Osteocyte (in vitro differentiated cells): ENCODE measurements around the gene METTL24. TPM values are rescaled to one million over a fixed set of nuclear protein-coding genes. Genes with fewer than 3 reads are reported as not detected.

Experiments used
- DNase-seq: peaks from one replicate; pipeline ENCODE4 v3.0.0; 2021; ENCODE audit warnings: mixed read lengths; ENCODE audit not compliant: unreplicated experiment; ENCODE audit errors: extremely low spot score
- H3K27ac Mint-ChIP-seq: one replicate; pipeline ENCODE4 v1.8.0; 2021; ENCODE audit warnings: mild to moderate bottlenecking, mixed read lengths; ENCODE audit not compliant: unreplicated experiment
- H3K27me3 Mint-ChIP-seq: one replicate; pipeline ENCODE4 v1.8.0; 2021; ENCODE audit warnings: mixed read lengths; ENCODE audit not compliant: unreplicated experiment
- H3K36me3 Mint-ChIP-seq: one replicate; pipeline ENCODE4 v1.8.0; 2021; ENCODE audit warnings: mixed read lengths; ENCODE audit not compliant: unreplicated experiment
- H3K4me1 Mint-ChIP-seq: one replicate; pipeline ENCODE4 v1.8.0; 2021; ENCODE audit warnings: mixed read lengths; ENCODE audit not compliant: unreplicated experiment
- H3K4me3 Mint-ChIP-seq: one replicate; pipeline ENCODE4 v1.8.0; 2021; ENCODE audit warnings: mild to moderate bottlenecking, moderate library complexity, mixed read lengths; ENCODE audit not compliant: unreplicated experiment
- H3K9me3 Mint-ChIP-seq: one replicate; pipeline ENCODE4 v1.8.0; 2021; ENCODE audit warnings: mixed read lengths; ENCODE audit not compliant: unreplicated experiment
- CTCF ChIP-seq: fragments of 200-600 bp; sonication (generic); IDR thresholded peaks from 2 replicates; pipeline ENCODE4 v1.5.0; 2021; ENCODE audit warnings: antibody characterized with exemption, mild to moderate bottlenecking, moderate library complexity
- total RNA-seq: library from RNA; stranded (reverse); gene quantifications from 2 replicates; pipeline ENCODE4 v1.2.1, GENCODE V29; 2021

Gene METTL24
- total RNA-seq, 1 donor from 2014 or later = not detected

- no peaks in the 10 kb centered on the region for H3K4me1 Mint-ChIP-seq
These were observed 38.8 kb downstream of the METTL24 start for GRCh38 chr6:110319381-110319780.

GRCh38 chr6:110318971-110319370, 39.2 kb downstream of the METTL24 start:
- Mint-ChIP-seq H3K36me3 (no peaks in the 10 kb centered on the region), H3K4me3 (no peak overlapping the region), H3K4me1 (no peaks in the 10 kb centered on the region), H3K9me3 (no peaks in the 10 kb centered on the region), H3K27ac (no peak overlapping the region), H3K27me3 (peaks cover 20% of the 10 kb centered on the region)
- no peak for DNase-seq
- TF ChIP-seq CTCF = no peak

More at GRCh38 chr6:110319381-110319780, 38.8 kb downstream of the METTL24 start:
- Mint-ChIP-seq H3K9me3 (no peaks in the 10 kb centered on the region), H3K36me3 (no peaks in the 10 kb centered on the region), H3K27ac (no peak overlapping the region), H3K27me3 (peaks cover 17% of the 10 kb centered on the region), H3K4me3 (no peak overlapping the region)
- no peak for DNase-seq
- no peak for TF ChIP-seq CTCF

- H3K36me3 Mint-ChIP-seq = no peaks in the 10 kb centered on the region
- TF ChIP-seq CTCF = no peak
- no peak overlapping the region for H3K27ac Mint-ChIP-seq
- H3K4me3 Mint-ChIP-seq = no peak overlapping the region
- no peak for DNase-seq
- H3K27me3 Mint-ChIP-seq = peaks cover 26% of the 10 kb centered on the region
- H3K9me3 Mint-ChIP-seq = no peaks in the 10 kb centered on the region
- no peaks in the 10 kb centered on the region for H3K4me1 Mint-ChIP-seq
These were observed 40.5 kb downstream of the METTL24 start for GRCh38 chr6:110317646-110318045.

- Mint-ChIP-seq H3K9me3 (no peaks in the 10 kb centered on the region), H3K27me3 (peaks cover 31% of the 10 kb centered on the region), H3K4me3 (no peak overlapping the region), H3K4me1 (no peaks in the 10 kb centered on the region), H3K36me3 (no peaks in the 10 kb centered on the region), H3K27ac (no peak overlapping the region)
- no peak for DNase-seq
- TF ChIP-seq CTCF = no peak
These were observed 41.0 kb downstream of the METTL24 start for GRCh38 chr6:110317189-110317588.

GRCh38 chr6:110315869-110316398, 42.2 kb downstream of the METTL24 start:
- TF ChIP-seq CTCF = no peak
- H3K27ac Mint-ChIP-seq = no peak overlapping the region
- H3K4me1 Mint-ChIP-seq = no peaks in the 10 kb centered on the region
- peaks cover 31% of the 10 kb centered on the region for H3K27me3 Mint-ChIP-seq
- no peak overlapping the region for H3K4me3 Mint-ChIP-seq
- no peaks in the 10 kb centered on the region for H3K36me3 Mint-ChIP-seq
- H3K9me3 Mint-ChIP-seq = no peaks in the 10 kb centered on the region
- DNase-seq = no peak
